ENCODE data around the gene SORCS2.

DNA sequence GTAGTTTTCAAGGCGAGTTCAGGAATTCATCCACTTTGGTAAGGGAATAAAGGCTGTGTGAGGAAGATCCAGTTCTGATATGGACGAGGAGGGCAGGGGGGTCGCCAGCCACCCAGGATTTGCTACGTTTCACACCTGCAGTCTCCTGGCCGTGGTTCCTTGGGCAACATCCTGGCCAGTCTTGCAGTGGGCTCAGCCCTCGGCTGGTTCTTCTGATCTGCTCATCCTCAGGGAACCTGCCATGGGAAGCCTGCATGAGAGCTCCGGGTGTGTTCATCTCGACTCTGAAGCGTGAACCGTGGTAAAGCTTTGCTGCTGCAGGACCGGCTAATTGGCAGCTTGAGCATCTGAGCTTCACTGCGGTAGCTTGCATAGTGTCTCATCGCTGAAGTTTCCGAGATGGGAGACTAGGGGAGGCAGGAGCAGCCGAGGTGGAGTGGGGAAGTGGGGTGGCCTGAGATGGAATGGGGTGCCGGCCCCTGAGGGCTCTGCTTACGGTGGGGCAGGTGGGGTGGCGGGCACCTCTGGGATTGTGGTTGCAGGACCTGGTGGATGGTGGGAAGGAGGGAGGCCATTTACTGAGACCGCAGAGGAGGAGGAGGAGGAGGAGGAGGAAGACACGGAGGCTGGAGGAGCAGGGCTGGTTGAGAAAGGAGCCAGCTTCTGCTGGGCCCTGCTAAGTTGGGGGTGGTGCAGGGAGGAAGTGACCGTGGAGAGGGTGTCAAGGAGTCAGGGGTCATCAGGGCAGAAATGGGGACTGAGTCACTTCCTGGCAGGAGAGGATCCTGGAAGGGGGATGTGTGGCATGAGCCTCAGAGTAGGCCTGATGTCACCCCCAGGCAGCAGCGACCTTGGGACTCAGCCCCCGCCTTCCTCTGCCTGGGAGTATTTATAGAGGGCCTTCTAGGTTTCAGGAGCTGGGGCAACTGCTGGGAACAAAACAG, 455.5 kb downstream of the SORCS2 start:
- TF ChIP-seq, protein P1, sequence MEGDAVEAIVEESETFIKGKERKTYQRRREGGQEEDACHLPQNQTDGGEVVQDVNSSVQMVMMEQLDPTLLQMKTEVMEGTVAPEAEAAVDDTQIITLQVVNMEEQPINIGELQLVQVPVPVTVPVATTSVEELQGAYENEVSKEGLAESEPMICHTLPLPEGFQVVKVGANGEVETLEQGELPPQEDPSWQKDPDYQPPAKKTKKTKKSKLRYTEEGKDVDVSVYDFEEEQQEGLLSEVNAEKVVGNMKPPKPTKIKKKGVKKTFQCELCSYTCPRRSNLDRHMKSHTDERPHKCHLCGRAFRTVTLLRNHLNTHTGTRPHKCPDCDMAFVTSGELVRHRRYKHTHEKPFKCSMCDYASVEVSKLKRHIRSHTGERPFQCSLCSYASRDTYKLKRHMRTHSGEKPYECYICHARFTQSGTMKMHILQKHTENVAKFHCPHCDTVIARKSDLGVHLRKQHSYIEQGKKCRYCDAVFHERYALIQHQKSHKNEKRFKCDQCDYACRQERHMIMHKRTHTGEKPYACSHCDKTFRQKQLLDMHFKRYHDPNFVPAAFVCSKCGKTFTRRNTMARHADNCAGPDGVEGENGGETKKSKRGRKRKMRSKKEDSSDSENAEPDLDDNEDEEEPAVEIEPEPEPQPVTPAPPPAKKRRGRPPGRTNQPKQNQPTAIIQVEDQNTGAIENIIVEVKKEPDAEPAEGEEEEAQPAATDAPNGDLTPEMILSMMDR (IDR thresholded peaks at IDR 0.05): no peak
- TF ChIP-seq IRF3 (IDR thresholded peaks at IDR 0.05; ENCODE audit: low read depth, low read length) (no peak), EP300 (IDR thresholded peaks at IDR 0.05; ENCODE audit: borderline replicate concordance in 1 of 2, low read depth in 1 of 2, low read length in 1 of 2) (peak in 1 of 2 experiments; percentile 80; a peak in 1 of 4 replicates), YY1 (IDR thresholded peaks at IDR 0.05; ENCODE audit: low read depth) (no peak), RCOR1 (IDR thresholded peaks at IDR 0.05; ENCODE audit: low read length) (no peak), JUND (IDR thresholded peaks at IDR 0.05) (no peak), SIN3A (IDR thresholded peaks at IDR 0.05; ENCODE audit: borderline replicate concordance, low read depth, low read length) (no peak), EZH2phosphoT487 (IDR thresholded peaks at IDR 0.05; ENCODE audit: borderline replicate concordance, low read depth) (no peak), FOXJ3 (CRISPR knock-in tag; IDR thresholded peaks at IDR 0.05) (no peak), ELF1 (IDR thresholded peaks at IDR 0.05) (no peak), TAF1 (IDR thresholded peaks at IDR 0.05; ENCODE audit: borderline replicate concordance, low read depth, low read length) (no peak)
- TF ChIP-seq, protein P2, sequence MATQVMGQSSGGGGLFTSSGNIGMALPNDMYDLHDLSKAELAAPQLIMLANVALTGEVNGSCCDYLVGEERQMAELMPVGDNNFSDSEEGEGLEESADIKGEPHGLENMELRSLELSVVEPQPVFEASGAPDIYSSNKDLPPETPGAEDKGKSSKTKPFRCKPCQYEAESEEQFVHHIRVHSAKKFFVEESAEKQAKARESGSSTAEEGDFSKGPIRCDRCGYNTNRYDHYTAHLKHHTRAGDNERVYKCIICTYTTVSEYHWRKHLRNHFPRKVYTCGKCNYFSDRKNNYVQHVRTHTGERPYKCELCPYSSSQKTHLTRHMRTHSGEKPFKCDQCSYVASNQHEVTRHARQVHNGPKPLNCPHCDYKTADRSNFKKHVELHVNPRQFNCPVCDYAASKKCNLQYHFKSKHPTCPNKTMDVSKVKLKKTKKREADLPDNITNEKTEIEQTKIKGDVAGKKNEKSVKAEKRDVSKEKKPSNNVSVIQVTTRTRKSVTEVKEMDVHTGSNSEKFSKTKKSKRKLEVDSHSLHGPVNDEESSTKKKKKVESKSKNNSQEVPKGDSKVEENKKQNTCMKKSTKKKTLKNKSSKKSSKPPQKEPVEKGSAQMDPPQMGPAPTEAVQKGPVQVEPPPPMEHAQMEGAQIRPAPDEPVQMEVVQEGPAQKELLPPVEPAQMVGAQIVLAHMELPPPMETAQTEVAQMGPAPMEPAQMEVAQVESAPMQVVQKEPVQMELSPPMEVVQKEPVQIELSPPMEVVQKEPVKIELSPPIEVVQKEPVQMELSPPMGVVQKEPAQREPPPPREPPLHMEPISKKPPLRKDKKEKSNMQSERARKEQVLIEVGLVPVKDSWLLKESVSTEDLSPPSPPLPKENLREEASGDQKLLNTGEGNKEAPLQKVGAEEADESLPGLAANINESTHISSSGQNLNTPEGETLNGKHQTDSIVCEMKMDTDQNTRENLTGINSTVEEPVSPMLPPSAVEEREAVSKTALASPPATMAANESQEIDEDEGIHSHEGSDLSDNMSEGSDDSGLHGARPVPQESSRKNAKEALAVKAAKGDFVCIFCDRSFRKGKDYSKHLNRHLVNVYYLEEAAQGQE (IDR thresholded peaks at IDR 0.05; ENCODE audit: low read depth, low read length): no peak

All from SK-N-SH (cell line).